CD14-positive monocyte (primary cell): ENCODE results near the gene ZNF19. TPM values are rescaled to one million over a fixed set of nuclear protein-coding genes. Genes with fewer than 3 reads are reported as not detected.

Experiments used
- DNase-seq, 3 donors: peaks; one replicate each; pipeline ENCODE4 v3.0.0-alpha.2; 2011 to 2022
- H2AFZ ChIP-seq: 2 replicates; pipeline ENCODE4 v1.6.0; 2012; ENCODE audit warnings: mild to moderate bottlenecking, low read depth, low read length, inconsistent platforms; ENCODE audit not compliant: insufficient read depth, poor library complexity, severe bottlenecking
- H3K27ac ChIP-seq, 2 donors: 1 replicate in 1 of 2; 2 replicates in 1 of 2; pipeline ENCODE4 v1.5.1; 2012 to 2013; ENCODE audit warnings: low read length in 2 of 2, control low read depth in 1 of 2, inconsistent platforms in 1 of 2, low read depth in 1 of 2, mild to moderate bottlenecking in 1 of 2
- H3K27me3 ChIP-seq, 2 donors: one replicate each; pipeline versions ENCODE4 v1.6.0 to v1.6.1; 2011 to 2013; ENCODE audit warnings: low read length in 2 of 2; ENCODE audit not compliant: control insufficient read depth in 2 of 2, insufficient read depth in 2 of 2
- H3K36me3 ChIP-seq, 2 donors: replicated peaks in 1 of 2; 1 replicate in 1 of 2; 2 replicates in 1 of 2; pipeline versions ENCODE4 v1.5.1 to v1.6.1; 2012 to 2013; ENCODE audit warnings: low read length in 2 of 2, control low read depth in 1 of 2, inconsistent platforms in 1 of 2, mild to moderate bottlenecking in 1 of 2; ENCODE audit not compliant: insufficient read depth in 2 of 2, control insufficient read depth in 1 of 2
- H3K4me1 ChIP-seq, 2 donors: 1 replicate in 1 of 2; 2 replicates in 1 of 2; pipeline versions ENCODE4 v1.5.1 to v1.6.1; 2012 to 2013; ENCODE audit warnings: low read length in 2 of 2, control low read depth in 1 of 2, inconsistent platforms in 1 of 2, mild to moderate bottlenecking in 1 of 2, moderate library complexity in 1 of 2; ENCODE audit not compliant: insufficient read depth in 2 of 2, control insufficient read depth in 1 of 2
- H3K4me2 ChIP-seq: replicated peaks from 2 replicates; pipeline ENCODE3; 2012; ENCODE audit warnings: low read length, moderate library complexity, mild to moderate bottlenecking; ENCODE audit not compliant: poor library complexity, severe bottlenecking; ENCODE audit errors: extremely low read depth
- H3K4me3 ChIP-seq, 3 experiments: fragments of 200-600 bp in 1 of 3; sonication (generic) in 1 of 3; replicated peaks in 1 of 3; 1 replicate in 2 of 3; 2 replicates in 1 of 3; pipeline ENCODE4 v1.5.1; 2011 to 2013; ENCODE audit warnings: low read length in 3 of 3, mild to moderate bottlenecking in 3 of 3, control low read depth in 2 of 3, low read depth in 2 of 3, inconsistent platforms in 1 of 3, moderate library complexity in 1 of 3
- H3K79me2 ChIP-seq: 2 replicates; pipeline ENCODE4 v1.6.0; 2012; ENCODE audit warnings: mild to moderate bottlenecking, control low read depth, inconsistent platforms, low read length, moderate library complexity; ENCODE audit not compliant: insufficient read depth
- H3K9ac ChIP-seq: 2 replicates; pipeline ENCODE4 v1.6.0; 2017; ENCODE audit warnings: low read length, mild to moderate bottlenecking; ENCODE audit not compliant: insufficient read depth, poor library complexity, severe bottlenecking
- H3K9me3 ChIP-seq, 2 donors: replicated peaks in 1 of 2; 1 replicate in 1 of 2; 2 replicates in 1 of 2; pipeline versions ENCODE4 v1.5.1 to v1.6.1; 2012 to 2013; ENCODE audit warnings: low read length in 2 of 2, control low read depth in 1 of 2; ENCODE audit not compliant: control insufficient read depth in 1 of 2, insufficient read depth in 1 of 2
- H4K20me1 ChIP-seq: 2 replicates; pipeline ENCODE4 v1.6.0; 2012; ENCODE audit warnings: mild to moderate bottlenecking, low read length, control low read depth, moderate library complexity; ENCODE audit not compliant: insufficient read depth
- H3K27ac Mint-ChIP-seq, 7 donors: one replicate each; pipeline ENCODE4 v1.8.0; 2020; ENCODE audit warnings: mild to moderate bottlenecking in 7 of 7, mixed read lengths in 7 of 7, moderate library complexity in 6 of 7, inconsistent platforms in 2 of 7
- H3K27me3 Mint-ChIP-seq, 3 donors: one replicate each; pipeline ENCODE4 v1.8.0; 2021 to 2022; ENCODE audit warnings: low read depth in 3 of 3, mild to moderate bottlenecking in 3 of 3, mixed read lengths in 3 of 3, moderate library complexity in 3 of 3, inconsistent platforms in 1 of 3
- H3K36me3 Mint-ChIP-seq, 2 donors: one replicate each; pipeline ENCODE4 v1.8.0; 2020; ENCODE audit warnings: mixed read lengths in 2 of 2, inconsistent platforms in 1 of 2, mild to moderate bottlenecking in 1 of 2
- H3K4me1 Mint-ChIP-seq: one replicate; pipeline ENCODE4 v1.8.0; 2020; ENCODE audit warnings: mild to moderate bottlenecking, mixed read lengths
- H3K4me3 Mint-ChIP-seq, 2 donors: one replicate each; pipeline ENCODE4 v1.8.0; 2020; ENCODE audit warnings: mild to moderate bottlenecking in 2 of 2, mixed read lengths in 2 of 2, moderate library complexity in 1 of 2
- H3K9me3 Mint-ChIP-seq, 7 donors: one replicate each; pipeline ENCODE4 v1.8.0; 2020 to 2022; ENCODE audit warnings: mixed read lengths in 7 of 7, mild to moderate bottlenecking in 6 of 7, moderate library complexity in 6 of 7, inconsistent platforms in 2 of 7
- whole genome bisulfite sequencing: methylation state at CpG from one replicate; pipeline ENCODE4 v1.1.5; 2013; ENCODE audit warnings: missing lambda C conversion rate; ENCODE audit not compliant: insufficient coverage; 5-methylcytosine and 5-hydroxymethylcytosine counted together
- intact Hi-C, 2 donors: fragments of 100-400 bp; cut with micrococcal nuclease; formaldehyde crosslinking; loops; one replicate each; pipeline versions ENCODE4 v1.15.0 to v1.15.1; 2023
- polyA plus RNA-seq, 3 donors: library from polyadenylated mRNA; depleted of rRNA in 1 of 3; unstranded in 2 of 3; stranded (reverse) in 1 of 3; fragments of 300-500 nt in 2 of 3; fragments of >200 nt in 1 of 3; fragmentation: Illumina TruSeq in 2 of 3; gene quantifications; 1 replicate in 2 of 3; 2 replicates in 1 of 3; pipeline ENCODE4 v1.2.3, GENCODE V29; 2012 to 2021
- TF ChIP-seq, protein P1 (sequence below): fragments of 200-600 bp; IDR thresholded peaks from one replicate; pipeline ENCODE4 v1.8.0; 2022; ENCODE audit warnings: antibody characterized with exemption, mild to moderate bottlenecking

ZNF19 gene
- polyA plus RNA-seq, 3 donors: 0.41 to 0.80 TPM; not detected in 1

- Histone ChIP-seq H3K79me2 (no peaks in the 10 kb centered on the region), H3K9me3 (no peaks in the 10 kb centered on the region), H3K4me2 (no peak overlapping the region), H2AFZ (no peak overlapping the region), H3K4me1 (peaks cover 0 to 6% of the 10 kb centered on the region in 2 donors), H3K27me3 (no peaks in the 10 kb centered on the region), H3K36me3 (peaks cover 5 to 29% of the 10 kb centered on the region in 2 donors), H3K4me3 (no peak overlapping the region), H3K27ac (no peak overlapping the region), H4K20me1 (no peaks in the 10 kb centered on the region), H3K9ac (no peak overlapping the region)
- TF ChIP-seq, protein P1, sequence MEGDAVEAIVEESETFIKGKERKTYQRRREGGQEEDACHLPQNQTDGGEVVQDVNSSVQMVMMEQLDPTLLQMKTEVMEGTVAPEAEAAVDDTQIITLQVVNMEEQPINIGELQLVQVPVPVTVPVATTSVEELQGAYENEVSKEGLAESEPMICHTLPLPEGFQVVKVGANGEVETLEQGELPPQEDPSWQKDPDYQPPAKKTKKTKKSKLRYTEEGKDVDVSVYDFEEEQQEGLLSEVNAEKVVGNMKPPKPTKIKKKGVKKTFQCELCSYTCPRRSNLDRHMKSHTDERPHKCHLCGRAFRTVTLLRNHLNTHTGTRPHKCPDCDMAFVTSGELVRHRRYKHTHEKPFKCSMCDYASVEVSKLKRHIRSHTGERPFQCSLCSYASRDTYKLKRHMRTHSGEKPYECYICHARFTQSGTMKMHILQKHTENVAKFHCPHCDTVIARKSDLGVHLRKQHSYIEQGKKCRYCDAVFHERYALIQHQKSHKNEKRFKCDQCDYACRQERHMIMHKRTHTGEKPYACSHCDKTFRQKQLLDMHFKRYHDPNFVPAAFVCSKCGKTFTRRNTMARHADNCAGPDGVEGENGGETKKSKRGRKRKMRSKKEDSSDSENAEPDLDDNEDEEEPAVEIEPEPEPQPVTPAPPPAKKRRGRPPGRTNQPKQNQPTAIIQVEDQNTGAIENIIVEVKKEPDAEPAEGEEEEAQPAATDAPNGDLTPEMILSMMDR: no peak
- H3K27me3 Mint-ChIP-seq: no peaks in the 10 kb centered on the region
- peaks cover 3% of the 10 kb centered on the region for H3K4me1 Mint-ChIP-seq
- no peak overlapping the region for H3K27ac Mint-ChIP-seq
- WGBS: no CpG with 5 or more reads among the region's 4 CpGs
- intact Hi-C loops: no loop called here
- DNase-seq: no peak
- H3K36me3 Mint-ChIP-seq: peaks cover 10 to 24% of the 10 kb centered on the region in 2 donors
- H3K9me3 Mint-ChIP-seq: peaks cover 0 to 1% (median 0%) of the 10 kb centered on the region in 7 donors
- no peak overlapping the region for H3K4me3 Mint-ChIP-seq
Measured at GRCh38 chr16:71476457-71477124, 12.5 kb downstream of the ZNF19 start.

DNA sequence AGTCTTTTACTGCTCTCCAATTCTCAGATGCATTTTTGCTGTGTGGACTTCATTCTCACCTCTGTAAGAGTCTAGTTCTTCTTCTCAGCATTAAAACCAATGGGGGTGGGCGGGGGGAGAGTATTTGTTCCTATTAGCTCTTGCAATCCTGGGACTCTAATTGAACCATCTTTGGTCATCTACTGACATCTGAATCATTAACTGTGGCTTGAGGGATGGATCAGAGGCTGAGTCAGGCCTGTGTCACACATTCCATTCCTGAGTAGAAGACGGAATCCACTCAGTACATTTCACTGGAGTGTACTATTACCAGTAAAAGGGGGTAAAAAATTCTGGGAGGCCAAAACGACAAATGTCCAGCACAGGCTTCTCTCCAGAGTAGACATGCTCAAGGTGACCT, 14.3 kb downstream of the ZNF19 start:
- Mint-ChIP-seq H3K27me3 (no peaks in the 10 kb centered on the region), H3K4me1 (no peaks in the 10 kb centered on the region), H3K9me3 (peaks cover 0 to 1% (median 0%) of the 10 kb centered on the region in 7 donors), H3K27ac (peak overlapping the region in 1 of 7 donors; percentile 27), H3K4me3 (no peak overlapping the region), H3K36me3 (peaks cover 10 to 24% of the 10 kb centered on the region in 2 donors)
- no peaks in the 10 kb centered on the region for H3K4me1 ChIP-seq
- no peak for DNase-seq
- H3K9me3 ChIP-seq: no peaks in the 10 kb centered on the region
- intact Hi-C loops: no loop called here
- H3K4me3 ChIP-seq: no peak overlapping the region
- no peak overlapping the region for H2AFZ ChIP-seq
- TF ChIP-seq, protein P1: no peak
- H3K27me3 ChIP-seq: no peaks in the 10 kb centered on the region
- no CpG with 5 or more reads among the region's 3 CpGs for WGBS
- no peak overlapping the region for H3K9ac ChIP-seq
- peaks cover 5 to 29% of the 10 kb centered on the region in 2 donors for H3K36me3 ChIP-seq
- no peak overlapping the region for H3K4me2 ChIP-seq
- H4K20me1 ChIP-seq: no peaks in the 10 kb centered on the region
- no peak overlapping the region for H3K27ac ChIP-seq
- no peaks in the 10 kb centered on the region for H3K79me2 ChIP-seq
